Measurements from ENCODE around the gene NDUFS3.
"Not testable (repeated sequence)": the region's sequence is repeated elsewhere in the genome, so short reads cannot be mapped to it uniquely, and the experiment has no call there.

Gene NDUFS3

DNA sequence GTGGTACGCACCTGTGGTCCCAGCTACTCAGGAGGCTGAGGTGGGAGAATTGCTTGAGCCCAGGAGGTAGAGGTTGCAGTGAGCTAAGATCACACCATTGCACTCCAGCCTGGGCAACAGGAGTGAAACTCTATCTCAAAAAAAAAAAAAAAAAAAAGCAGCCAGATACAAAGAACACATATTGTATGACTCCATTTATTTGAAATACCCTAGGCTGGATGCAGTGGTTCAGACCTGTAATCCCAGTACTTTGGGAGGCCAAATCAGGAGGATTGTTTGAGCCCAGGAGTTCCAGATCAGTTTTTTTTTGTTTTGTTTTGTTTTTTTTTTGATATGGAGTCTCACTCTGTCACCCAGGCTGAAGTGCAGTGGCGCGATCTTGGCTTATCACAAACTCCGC, 16.5 kb upstream of the NDUFS3 start:
- FAIRE-seq: not testable (repeated sequence)

- not testable (repeated sequence) for FAIRE-seq
These were observed 14.5 kb upstream of the NDUFS3 start for GRCh38 chr11:47564366-47564765.

DNA sequence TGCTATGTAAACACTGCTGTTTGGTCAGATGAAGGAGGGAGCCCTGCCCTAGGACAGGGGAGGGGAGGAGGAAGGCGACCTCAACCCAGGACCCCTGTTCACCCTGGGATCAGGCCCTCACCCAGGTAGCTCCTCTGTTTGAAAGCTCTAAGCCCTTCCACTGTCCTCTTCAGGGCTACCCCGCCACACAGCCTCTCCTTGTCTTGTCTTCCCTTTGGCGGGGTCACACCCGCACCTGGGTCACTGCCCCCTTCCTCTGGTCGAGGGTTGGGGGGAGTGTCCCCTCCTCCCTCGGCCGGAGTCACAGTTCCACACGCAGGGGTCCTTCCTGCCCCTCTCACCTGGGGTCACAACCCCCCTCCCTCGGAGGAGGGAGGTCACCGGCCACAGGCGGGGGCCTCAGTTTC, 13.9 kb upstream of the NDUFS3 start:
- FAIRE-seq: no peak

- no peak for FAIRE-seq
These were observed 13.3 kb upstream of the NDUFS3 start, which contains the start of gene PTPMT1 for GRCh38 chr11:47565340-47566148. PTPMT1 (plus strand) TSS chr11:47565599; CDS start chr11:47565623, 24 bp downstream.

DNA sequence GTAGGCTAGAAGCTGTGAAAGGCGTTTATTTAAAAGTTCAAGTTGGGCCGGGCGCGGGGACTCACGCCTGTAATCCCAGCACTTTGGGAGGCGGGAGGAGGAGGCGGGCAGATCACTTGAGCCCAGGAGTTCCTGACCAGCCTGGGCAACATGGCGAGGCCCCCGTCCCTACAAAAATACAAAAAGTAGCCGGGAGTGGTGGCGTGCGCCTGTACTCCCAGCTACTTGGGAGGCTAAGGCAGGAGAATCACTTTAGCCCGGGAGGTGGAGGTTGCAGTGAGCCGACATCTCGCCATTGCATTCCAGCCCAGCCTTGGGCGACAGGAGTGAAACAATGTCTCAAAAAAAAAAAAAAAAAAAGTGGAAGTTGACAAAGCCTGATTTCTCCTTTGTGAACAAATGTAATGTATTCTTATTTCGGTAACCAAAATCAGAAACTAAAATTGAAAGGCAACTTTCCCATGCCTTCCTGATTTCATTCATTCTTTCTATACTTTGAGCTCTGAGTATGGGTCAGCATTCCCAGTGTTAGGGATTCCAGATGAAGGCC, 12.7 kb upstream of the NDUFS3 start:
- no peak for FAIRE-seq

DNA sequence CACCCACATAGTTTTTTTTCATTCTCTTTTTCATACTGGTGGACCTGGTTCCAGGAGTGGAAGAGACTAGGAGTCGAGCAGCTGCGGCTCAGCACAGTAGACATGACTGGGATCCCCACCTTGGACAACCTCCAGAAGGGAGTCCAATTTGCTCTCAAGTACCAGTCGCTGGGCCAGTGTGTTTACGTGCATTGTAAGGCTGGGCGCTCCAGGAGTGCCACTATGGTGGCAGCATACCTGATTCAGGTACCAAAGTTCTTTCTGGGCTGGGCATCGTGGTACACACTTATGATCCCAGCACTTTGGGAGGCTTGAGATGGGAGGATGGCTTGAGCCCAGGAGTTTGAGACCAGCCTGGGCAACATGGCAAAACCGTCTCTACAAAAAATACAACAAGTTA, 9.2 kb upstream of the NDUFS3 start:
- FAIRE-seq: no peak

DNA sequence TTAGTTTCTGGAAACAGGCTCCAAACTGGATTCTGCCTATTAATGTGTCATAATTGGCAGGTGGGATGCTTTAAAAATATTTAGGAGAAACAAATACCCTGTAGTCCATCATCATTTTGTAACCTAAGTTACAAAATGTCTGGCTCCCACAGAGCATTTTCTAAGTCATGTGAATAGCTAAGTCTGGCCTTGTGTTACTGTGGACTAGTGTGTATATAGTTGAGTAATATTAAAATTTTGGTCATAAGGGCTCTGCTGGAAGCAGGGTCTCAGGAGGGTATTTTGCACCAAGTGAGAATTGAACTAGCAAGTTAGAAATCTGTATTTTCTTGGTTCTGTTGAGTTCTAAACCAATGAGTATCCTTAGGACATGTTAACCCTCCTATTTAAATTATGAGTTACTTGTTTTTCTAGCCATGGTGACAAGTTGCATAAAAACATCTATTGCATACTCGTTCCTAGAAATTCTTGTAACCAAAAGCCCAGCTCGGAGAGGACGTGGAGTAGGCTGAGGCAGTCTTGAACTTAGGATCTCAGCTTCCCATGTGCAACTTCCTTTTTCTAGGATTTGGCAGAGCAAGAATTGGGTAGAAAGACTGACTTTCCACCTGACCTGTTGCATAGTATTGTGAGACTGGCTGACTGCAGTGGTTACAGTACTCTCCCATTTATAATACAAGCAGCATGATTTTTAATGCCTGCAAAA, 8.1 kb upstream of the NDUFS3 start:
- FAIRE-seq: no peak

GRCh38 chr11:47571357-47571729, 7.5 kb upstream of the NDUFS3 start:
- FAIRE-seq: no peak

- FAIRE-seq: no peak
These were observed 7.0 kb upstream of the NDUFS3 start for GRCh38 chr11:47571895-47572294.

- FAIRE-seq: no peak
These were observed 6.1 kb upstream of the NDUFS3 start for GRCh38 chr11:47572715-47573255.

GRCh38 chr11:47573321-47573720, 5.6 kb upstream of the NDUFS3 start:
- no peak for FAIRE-seq

DNA sequence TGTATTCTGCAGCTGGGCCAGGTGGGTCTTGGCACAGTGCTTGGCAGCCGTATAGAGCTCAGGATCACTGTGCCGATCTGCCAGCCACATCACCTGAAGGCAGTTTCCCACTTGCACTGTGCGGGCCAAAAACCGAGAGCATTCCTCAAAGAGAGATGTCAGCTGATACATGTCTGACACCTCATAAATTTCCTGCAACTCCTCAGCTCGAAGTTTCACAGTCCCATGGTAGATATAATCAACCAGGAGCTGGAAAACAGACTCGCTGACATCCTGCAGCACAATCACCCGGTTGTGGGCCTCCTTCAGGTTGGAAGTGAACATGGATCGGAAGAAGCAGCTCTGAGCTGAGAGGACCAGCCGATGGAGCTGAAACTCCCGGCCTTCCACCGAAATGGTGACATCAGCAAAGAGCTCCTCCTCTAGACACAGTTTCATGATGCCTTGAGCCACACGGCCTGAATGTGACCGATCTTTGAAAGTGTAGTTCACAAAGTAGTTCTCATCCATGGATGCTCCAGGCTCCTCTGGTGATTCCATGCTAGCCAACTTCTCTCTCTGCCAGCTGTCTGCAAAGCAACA, 1.3 kb upstream of the NDUFS3 start:
- no peak for FAIRE-seq

DNA sequence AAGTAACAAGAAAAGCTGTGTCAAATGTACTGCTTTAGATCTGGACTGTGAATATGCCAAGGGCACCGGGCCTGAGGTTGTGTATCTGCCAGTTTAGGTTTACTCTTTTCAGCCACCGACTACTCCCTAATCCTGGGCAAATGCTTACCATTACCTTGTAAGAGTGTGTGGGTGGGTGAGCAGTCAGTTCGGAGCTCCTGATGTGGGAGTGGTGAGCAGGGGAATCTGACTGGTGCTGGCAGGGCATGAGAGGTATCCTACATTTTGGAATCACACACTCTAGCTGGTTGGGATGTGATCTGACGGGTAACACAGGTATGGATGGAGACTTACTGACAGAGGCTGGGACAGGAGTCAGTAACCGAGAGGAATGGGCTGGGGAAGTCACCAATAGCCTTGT, 5.0 kb downstream of the NDUFS3 start:
- FAIRE-seq: no peak

GRCh38 chr11:47586098-47586855, 7.4 kb downstream of the NDUFS3 start, which contains the start of gene FAM180B:
FAM180B (plus strand) TSS chr11:47586678; CDS start chr11:47586769, 91 bp downstream.
- no peak for FAIRE-seq

GRCh38 chr11:47587039-47587716, 8.3 kb downstream of the NDUFS3 start:
- no peak for FAIRE-seq

- no peak for FAIRE-seq
These were observed 9.0 kb downstream of the NDUFS3 start for GRCh38 chr11:47587723-47588326.

DNA sequence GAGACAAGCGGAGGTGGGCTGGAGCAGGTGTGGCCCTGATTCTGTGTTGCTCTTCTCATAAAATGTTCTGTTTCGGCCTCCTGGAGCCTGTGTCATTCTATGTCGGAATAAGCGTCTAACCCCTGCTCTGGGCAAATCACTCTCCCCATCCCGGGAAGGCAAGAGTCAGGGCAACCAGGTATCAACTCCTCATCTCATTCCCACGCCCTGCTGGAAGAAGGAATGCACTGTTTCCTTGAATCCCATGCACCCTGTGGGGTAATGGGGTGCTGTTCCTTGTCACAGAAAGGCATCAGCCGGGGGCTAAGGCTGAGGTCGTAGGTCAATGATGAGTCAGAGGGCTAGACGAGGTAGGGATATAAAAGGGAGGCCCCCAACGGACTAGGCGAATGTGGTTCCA, 10.2 kb downstream of the NDUFS3 start:
- no peak for FAIRE-seq

DNA sequence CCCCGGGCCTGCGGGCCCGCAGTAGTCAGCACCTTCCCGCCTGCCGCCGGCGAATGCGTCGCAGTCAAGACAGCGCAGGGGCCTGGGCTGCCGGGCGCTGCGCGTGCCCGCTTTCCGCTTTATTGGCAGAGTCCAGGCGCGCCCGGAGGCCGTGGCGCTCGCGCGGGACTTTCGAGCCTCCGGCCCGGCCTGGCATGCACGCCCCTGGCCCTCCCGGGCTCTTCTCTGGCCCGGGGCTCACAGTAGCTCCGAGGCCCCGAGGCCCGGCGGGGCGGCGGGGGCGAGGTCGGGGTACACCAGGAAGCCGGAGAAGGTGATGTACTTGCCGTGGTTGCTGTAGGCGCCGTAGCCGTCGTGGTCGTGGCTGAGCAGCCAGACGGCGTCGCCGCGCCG, 10.7 kb downstream of the NDUFS3 start:
- FAIRE-seq: no peak

GRCh38 chr11:47589977-47590861, 11.3 kb downstream of the NDUFS3 start:
- no peak for FAIRE-seq

DNA sequence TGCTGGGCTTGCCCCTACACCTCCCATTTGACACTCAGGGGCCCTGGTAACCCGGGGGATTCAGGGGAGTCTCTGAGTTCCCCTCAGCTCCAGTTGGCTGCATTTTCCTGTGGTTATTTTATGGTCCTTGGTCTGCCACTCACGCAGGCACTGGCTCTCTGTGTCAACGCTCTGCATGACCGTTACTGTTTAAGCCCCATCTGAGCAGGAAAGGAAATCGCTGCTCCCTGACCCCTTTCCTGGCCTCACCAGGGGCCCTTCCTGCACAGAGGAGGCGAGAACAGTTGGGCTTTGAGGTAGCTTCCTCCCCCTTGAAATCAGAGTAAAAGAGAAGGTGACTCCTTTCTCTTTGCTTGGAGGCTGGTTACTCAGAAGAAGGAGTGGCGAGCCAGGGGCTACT, 12.9 kb downstream of the NDUFS3 start:
- no peak for FAIRE-seq
